ENCODE results near the gene SLC27A2.

Gene SLC27A2

GRCh38 chr15:50281427-50281826 is 99.4 kb downstream of the SLC27A2 start:
- no peak for DNase-seq

Data from inflammatory macrophage treated with lipopolysaccharide for 4 hours (primary cell).